Measurements from ENCODE around the gene ADAMTS15. TPM values are rescaled to one million over a fixed set of nuclear protein-coding genes. Genes with fewer than 3 reads are reported as not detected.

ADAMTS15 gene
- total RNA-seq, 4 donors from 2014 or later = 1.6 to 8.2 (median 2.4) TPM

DNA sequence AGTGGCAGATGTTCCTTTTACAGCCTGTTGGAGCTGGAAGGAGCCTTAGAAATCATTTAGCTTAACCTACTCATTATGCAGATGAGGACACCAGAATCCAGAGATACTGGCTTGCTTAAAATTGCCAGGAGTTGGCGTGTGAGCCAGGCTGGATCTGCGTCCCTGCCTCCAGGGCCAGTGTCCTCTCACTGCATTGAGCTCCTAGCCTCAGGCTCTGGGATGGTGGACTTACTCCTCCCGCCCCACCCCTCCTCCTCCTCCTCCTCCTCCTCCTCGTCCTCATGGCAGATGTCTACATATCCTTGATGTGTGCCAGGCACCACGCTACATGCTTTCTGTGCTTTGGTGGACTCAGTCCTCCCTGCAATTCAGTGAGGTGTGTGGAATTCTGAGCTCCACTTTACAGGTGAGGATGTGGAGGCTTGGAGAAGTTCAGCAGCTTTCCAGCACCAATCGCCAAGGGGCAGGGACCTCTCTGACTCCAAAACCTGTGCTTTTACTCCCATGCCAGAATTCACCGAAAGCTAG lies 24.1 kb downstream of the ADAMTS15 start:
- DNase-seq = no peak
- H3K27me3 ChIP-seq = no peaks in the 10 kb centered on the region
- in situ Hi-C loops (cut with MboI; ENCODE audit: low pct_ligation_motif_present in 1 of 4, low pct_unique_long_range_greater_than_20kb in 1 of 4, low sequenced_read_pairs in 3 of 4) = no loop called here
- no peak overlapping the region for H3K4me3 ChIP-seq
- H3K9me3 ChIP-seq = no peaks in the 10 kb centered on the region
- TF ChIP-seq CTCF (IDR thresholded peaks at IDR 0.05) (no peak), POLR2AphosphoS5 (IDR thresholded peaks at IDR 0.05) (no peak), POLR2A (IDR thresholded peaks at IDR 0.05) (no peak), EP300 (IDR thresholded peaks at IDR 0.05; ENCODE audit: low read depth) (no peak)
- intact Hi-C loops (cut with DNase I; ENCODE audit: low total_unique reads) = no loop called here
- H3K36me3 ChIP-seq = no peaks in the 10 kb centered on the region
- H3K27ac ChIP-seq = no peak overlapping the region
- WGBS, 2 donors (ENCODE audit: low coverage in 1 of 2) = 87% methylated on average over 7 of the region's 7 CpGs; no CpG with 5 or more reads in 1 of the 2 donors
- peaks cover 0 to 3% (median under 1%) of the 10 kb centered on the region in 4 donors for H3K4me1 ChIP-seq

- Histone ChIP-seq H3K4me1 (peaks cover 5 to 9% (median 7%) of the 10 kb centered on the region in 4 donors), H3K4me3 (no peak overlapping the region), H3K27ac (no peak overlapping the region), H3K36me3 (no peaks in the 10 kb centered on the region), H3K27me3 (no peaks in the 10 kb centered on the region), H3K9me3 (no peaks in the 10 kb centered on the region)
- DNase-seq = no peak
- intact Hi-C loops (cut with DNase I; ENCODE audit: low total_unique reads) (no loop called here), in situ Hi-C loops (cut with MboI; ENCODE audit: low pct_ligation_motif_present in 1 of 4, low pct_unique_long_range_greater_than_20kb in 1 of 4, low sequenced_read_pairs in 3 of 4) (no loop called here)
- 95% methylated on average over 37 of the region's 52 CpGs; no CpG with 5 or more reads in 1 of the 2 donors for WGBS, 2 donors (ENCODE audit: low coverage in 1 of 2)
- TF ChIP-seq CTCF (IDR thresholded peaks at IDR 0.05) = no peak
- no peak for TF ChIP-seq POLR2A (IDR thresholded peaks at IDR 0.05)
Observed at GRCh38 chr11:130473056-130473794, 24.8 kb downstream of the ADAMTS15 start.

DNA sequence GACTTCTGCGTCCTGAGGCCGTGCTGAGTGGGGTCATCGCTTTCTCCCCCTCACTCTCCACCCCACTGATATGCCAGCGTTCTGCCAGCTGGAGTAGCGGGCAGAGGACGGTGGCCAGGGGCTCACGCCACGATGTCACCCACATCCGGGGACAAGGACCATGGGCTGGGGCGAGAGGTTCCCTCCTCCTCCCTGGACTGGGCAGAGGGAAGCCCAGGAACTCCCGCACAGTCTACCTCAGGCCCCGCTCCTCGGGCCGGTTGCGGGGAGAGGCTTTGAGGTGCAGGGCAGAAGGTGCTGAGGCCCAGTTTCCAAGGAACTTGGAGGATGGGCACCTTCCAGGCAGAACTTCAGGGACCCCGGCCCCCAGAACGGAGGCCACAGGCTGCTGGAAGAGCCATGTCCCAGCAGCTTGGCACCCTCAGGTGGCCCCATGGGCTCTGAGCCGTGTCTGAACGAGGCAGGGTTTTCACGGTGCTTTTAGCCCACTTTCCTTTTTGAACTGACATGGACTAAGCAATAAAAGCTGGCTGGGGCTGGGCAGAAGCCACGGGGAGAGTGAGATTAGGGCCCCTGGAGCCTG lies 25.4 kb downstream of the ADAMTS15 start:
- no peaks in the 10 kb centered on the region for H3K27me3 ChIP-seq
- no peaks in the 10 kb centered on the region for H3K9me3 ChIP-seq
- intact Hi-C loops (cut with DNase I; ENCODE audit: low total_unique reads) (no loop called here), in situ Hi-C loops (cut with MboI; ENCODE audit: low pct_ligation_motif_present in 1 of 4, low pct_unique_long_range_greater_than_20kb in 1 of 4, low sequenced_read_pairs in 3 of 4) (no loop called here)
- TF ChIP-seq POLR2A (IDR thresholded peaks at IDR 0.05) = no peak
- TF ChIP-seq CTCF (IDR thresholded peaks at IDR 0.05) = no peak
- TF ChIP-seq EP300 (IDR thresholded peaks at IDR 0.05; ENCODE audit: low read depth) = no peak
- TF ChIP-seq POLR2AphosphoS5 (IDR thresholded peaks at IDR 0.05) = no peak
- peaks cover 5 to 16% (median 13%) of the 10 kb centered on the region in 4 donors for H3K4me1 ChIP-seq
- no peak overlapping the region for H3K27ac ChIP-seq
- H3K4me3 ChIP-seq = no peak overlapping the region
- no peak for DNase-seq
- 86% methylated on average over 18 of the region's 21 CpGs; no CpG with 5 or more reads in 1 of the 2 donors for WGBS, 2 donors (ENCODE audit: low coverage in 1 of 2)
- no peaks in the 10 kb centered on the region for H3K36me3 ChIP-seq

GRCh38 chr11:130474637-130475400 lies 26.4 kb downstream of the ADAMTS15 start:
- no peak for TF ChIP-seq POLR2A (IDR thresholded peaks at IDR 0.05)
- TF ChIP-seq POLR2AphosphoS5 (IDR thresholded peaks at IDR 0.05) = no peak
- no peak for TF ChIP-seq CTCF (IDR thresholded peaks at IDR 0.05)
- no peak for TF ChIP-seq EP300 (IDR thresholded peaks at IDR 0.05; ENCODE audit: low read depth)
- H3K36me3 ChIP-seq = no peaks in the 10 kb centered on the region
- in situ Hi-C loops (cut with MboI; ENCODE audit: low pct_ligation_motif_present in 1 of 4, low pct_unique_long_range_greater_than_20kb in 1 of 4, low sequenced_read_pairs in 3 of 4) (no loop called here), intact Hi-C loops (cut with DNase I; ENCODE audit: low total_unique reads) (loop anchor here (5.0 kb wide), 1 partner anchor 1152 kb away; no protein-coding TSS in a partner anchor)
- no peak for DNase-seq
- H3K9me3 ChIP-seq = no peaks in the 10 kb centered on the region
- no peak overlapping the region for H3K27ac ChIP-seq
- peaks cover 5 to 18% (median 17%) of the 10 kb centered on the region in 4 donors for H3K4me1 ChIP-seq
- no peaks in the 10 kb centered on the region for H3K27me3 ChIP-seq
- 85% methylated on average over 12 of the region's 12 CpGs; no CpG with 5 or more reads in 1 of the 2 donors for WGBS, 2 donors (ENCODE audit: low coverage in 1 of 2)
- no peak overlapping the region for H3K4me3 ChIP-seq
